Astrocyte (in vitro differentiated cells and primary cell): ENCODE results near the gene CCNB1. TPM values are rescaled to one million over a fixed set of nuclear protein-coding genes. Genes with fewer than 3 reads are reported as not detected.
"Not testable (repeated sequence)": the region's sequence is repeated elsewhere in the genome, so short reads cannot be mapped to it uniquely, and the experiment has no call there.

Experiments used
- DNase-seq: peaks from one replicate; pipeline ENCODE4 v3.0.0-alpha.2; 2010; ENCODE audit warnings: low read depth
- FAIRE-seq: peaks from 2 replicates; lab custom pipeline; 2011; peaks lifted over from hg19 to GRCh38; lab: Jason Lieb, UNC
- H2AFZ ChIP-seq: 2 replicates; pipeline ENCODE4 v1.6.0; 2012; ENCODE audit warnings: low read depth, low read length, inconsistent platforms
- H3K27ac ChIP-seq: 2 replicates; pipeline ENCODE4 v1.5.1; 2011; ENCODE audit warnings: low read depth, low read length, inconsistent platforms
- H3K27me3 ChIP-seq: 2 replicates; pipeline ENCODE4 v1.6.0; 2011; ENCODE audit warnings: low read length, inconsistent platforms; ENCODE audit not compliant: insufficient read depth
- H3K36me3 ChIP-seq: 2 replicates; pipeline ENCODE4 v1.5.1; 2011; ENCODE audit warnings: low read length, inconsistent platforms; ENCODE audit not compliant: insufficient read depth
- H3K4me1 ChIP-seq: 2 replicates; pipeline ENCODE4 v1.5.1; 2011; ENCODE audit warnings: low read length, inconsistent platforms; ENCODE audit not compliant: insufficient read depth
- H3K4me2 ChIP-seq: 2 replicates; pipeline ENCODE4 v1.6.0; 2012; ENCODE audit warnings: low read length, inconsistent platforms
- H3K4me3 ChIP-seq: 2 replicates; pipeline ENCODE4 v1.5.1; 2011; ENCODE audit warnings: low read depth, mild to moderate bottlenecking, low read length, inconsistent platforms; ENCODE audit not compliant: insufficient read depth
- H3K79me2 ChIP-seq: 2 replicates; pipeline ENCODE4 v1.6.0; 2012; ENCODE audit warnings: mild to moderate bottlenecking, low read length, inconsistent platforms; ENCODE audit not compliant: insufficient read depth
- H3K9ac ChIP-seq: 2 replicates; pipeline ENCODE4 v1.6.0; 2012; ENCODE audit warnings: mild to moderate bottlenecking, low read length, inconsistent platforms
- H3K9me3 ChIP-seq: 2 replicates; pipeline ENCODE4 v1.5.1; 2012; ENCODE audit warnings: low read depth, mild to moderate bottlenecking, low read length, inconsistent platforms; ENCODE audit not compliant: insufficient read depth
- H4K20me1 ChIP-seq: 2 replicates; pipeline ENCODE4 v1.6.0; 2012; ENCODE audit warnings: low read length, inconsistent platforms; ENCODE audit not compliant: insufficient read depth
- H3K27ac Mint-ChIP-seq: one replicate; pipeline ENCODE4 v1.8.0; 2021; ENCODE audit warnings: mild to moderate bottlenecking, mixed read lengths; ENCODE audit not compliant: unreplicated experiment
- H3K27me3 Mint-ChIP-seq: one replicate; pipeline ENCODE4 v1.8.0; 2021; ENCODE audit warnings: low read depth, mixed read lengths; ENCODE audit not compliant: unreplicated experiment
- H3K36me3 Mint-ChIP-seq: one replicate; pipeline ENCODE4 v1.8.0; 2021; ENCODE audit warnings: low read depth, mixed read lengths; ENCODE audit not compliant: unreplicated experiment
- H3K4me1 Mint-ChIP-seq: one replicate; pipeline ENCODE4 v1.8.0; 2021; ENCODE audit warnings: low read depth, mixed read lengths; ENCODE audit not compliant: unreplicated experiment
- H3K4me3 Mint-ChIP-seq: one replicate; pipeline ENCODE4 v1.8.0; 2021; ENCODE audit warnings: mild to moderate bottlenecking, moderate library complexity, mixed read lengths; ENCODE audit not compliant: unreplicated experiment
- H3K9me3 Mint-ChIP-seq: one replicate; pipeline ENCODE4 v1.8.0; 2021; ENCODE audit warnings: mild to moderate bottlenecking, mixed read lengths; ENCODE audit not compliant: unreplicated experiment
- EZH2 ChIP-seq: IDR thresholded peaks from 2 replicates; pipeline ENCODE4 v1.6.1; 2012; ENCODE audit warnings: mild to moderate bottlenecking, low read length, inconsistent platforms; ENCODE audit not compliant: insufficient read depth
- total RNA-seq: library from RNA; stranded (reverse); gene quantifications from 2 replicates; pipeline ENCODE4 v1.2.1, GENCODE V29; 2021
- TF ChIP-seq, protein P1 (sequence below): IDR thresholded peaks from 2 replicates; pipeline ENCODE4 v1.5.1; 2011; ENCODE audit warnings: low read depth, mild to moderate bottlenecking, inconsistent platforms, low read length, moderate library complexity; ENCODE audit not compliant: insufficient read depth

The CCNB1 gene
- total RNA-seq, 1 donor from 2014 or later: 49.8 TPM

DNA sequence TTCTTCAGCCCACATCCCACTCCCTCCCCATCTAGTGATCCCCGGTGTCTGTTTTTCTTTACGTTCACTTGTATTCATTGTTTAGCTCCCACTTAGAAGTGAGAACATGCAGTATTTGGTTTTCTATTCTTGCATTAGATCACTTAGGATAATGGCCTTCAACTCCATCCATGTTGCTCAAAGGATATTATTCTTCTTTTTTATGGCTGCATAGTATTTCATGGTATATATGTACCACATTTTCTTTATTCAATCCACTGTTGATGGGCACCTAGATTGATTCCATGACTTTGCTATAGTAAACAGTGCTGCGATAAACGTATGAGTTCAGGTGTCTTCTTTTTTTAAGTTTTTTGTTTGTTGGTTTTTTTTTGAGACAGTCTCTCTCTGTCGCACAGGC is 29.1 kb upstream of the CCNB1 start:
- Histone ChIP-seq H3K36me3 (no peaks in the 10 kb centered on the region), H3K4me3 (no peak overlapping the region), H3K4me1 (no peaks in the 10 kb centered on the region), H3K9me3 (no peaks in the 10 kb centered on the region), H3K4me2 (no peak overlapping the region), H2AFZ (no peak overlapping the region), H4K20me1 (no peaks in the 10 kb centered on the region), H3K27ac (no peak overlapping the region), H3K27me3 (no peaks in the 10 kb centered on the region), H3K79me2 (no peaks in the 10 kb centered on the region), H3K9ac (no peak overlapping the region)
- Mint-ChIP-seq H3K36me3 (peaks cover 15% of the 10 kb centered on the region), H3K4me1 (no peaks in the 10 kb centered on the region), H3K9me3 (peaks cover 7% of the 10 kb centered on the region), H3K27me3 (no peaks in the 10 kb centered on the region), H3K27ac (no peak overlapping the region), H3K4me3 (no peak overlapping the region)
- TF ChIP-seq, protein P1, sequence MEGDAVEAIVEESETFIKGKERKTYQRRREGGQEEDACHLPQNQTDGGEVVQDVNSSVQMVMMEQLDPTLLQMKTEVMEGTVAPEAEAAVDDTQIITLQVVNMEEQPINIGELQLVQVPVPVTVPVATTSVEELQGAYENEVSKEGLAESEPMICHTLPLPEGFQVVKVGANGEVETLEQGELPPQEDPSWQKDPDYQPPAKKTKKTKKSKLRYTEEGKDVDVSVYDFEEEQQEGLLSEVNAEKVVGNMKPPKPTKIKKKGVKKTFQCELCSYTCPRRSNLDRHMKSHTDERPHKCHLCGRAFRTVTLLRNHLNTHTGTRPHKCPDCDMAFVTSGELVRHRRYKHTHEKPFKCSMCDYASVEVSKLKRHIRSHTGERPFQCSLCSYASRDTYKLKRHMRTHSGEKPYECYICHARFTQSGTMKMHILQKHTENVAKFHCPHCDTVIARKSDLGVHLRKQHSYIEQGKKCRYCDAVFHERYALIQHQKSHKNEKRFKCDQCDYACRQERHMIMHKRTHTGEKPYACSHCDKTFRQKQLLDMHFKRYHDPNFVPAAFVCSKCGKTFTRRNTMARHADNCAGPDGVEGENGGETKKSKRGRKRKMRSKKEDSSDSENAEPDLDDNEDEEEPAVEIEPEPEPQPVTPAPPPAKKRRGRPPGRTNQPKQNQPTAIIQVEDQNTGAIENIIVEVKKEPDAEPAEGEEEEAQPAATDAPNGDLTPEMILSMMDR: no peak
- no peak for TF ChIP-seq EZH2
- DNase-seq (no peak), FAIRE-seq (no peak)

DNA sequence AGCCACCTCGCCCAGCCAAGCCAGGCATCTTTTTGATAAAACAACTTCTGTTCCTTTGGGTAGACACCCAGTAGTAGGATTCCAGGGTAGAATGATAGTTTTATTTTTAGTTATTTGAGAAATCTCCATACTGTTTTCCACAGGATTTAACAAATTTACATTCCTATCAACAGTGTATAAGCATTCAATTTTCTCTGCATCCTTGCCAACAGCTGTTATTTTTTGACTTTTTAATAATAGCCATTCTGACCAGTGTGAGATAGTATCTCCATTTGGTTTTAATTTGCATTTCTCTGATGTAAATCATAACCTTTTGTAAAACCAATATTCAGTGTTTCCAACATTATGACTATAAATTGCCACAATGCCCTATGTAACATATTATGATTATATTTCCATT is 28.2 kb upstream of the CCNB1 start:
- Mint-ChIP-seq H3K9me3 (peaks cover 7% of the 10 kb centered on the region), H3K4me1 (no peaks in the 10 kb centered on the region), H3K27ac (no peak overlapping the region), H3K4me3 (no peak overlapping the region), H3K36me3 (peaks cover 12% of the 10 kb centered on the region), H3K27me3 (no peaks in the 10 kb centered on the region)
- no peaks in the 10 kb centered on the region for H3K9me3 ChIP-seq
- DNase-seq (no peak), FAIRE-seq (no peak)
- H3K4me3 ChIP-seq: no peak overlapping the region
- no peaks in the 10 kb centered on the region for H3K27me3 ChIP-seq
- H3K4me2 ChIP-seq: no peak overlapping the region
- H3K4me1 ChIP-seq: no peaks in the 10 kb centered on the region
- no peaks in the 10 kb centered on the region for H3K36me3 ChIP-seq
- no peak overlapping the region for H3K9ac ChIP-seq
- no peak overlapping the region for H3K27ac ChIP-seq
- no peak for TF ChIP-seq EZH2
- TF ChIP-seq, protein P1: no peak
- no peak overlapping the region for H2AFZ ChIP-seq
- no peaks in the 10 kb centered on the region for H3K79me2 ChIP-seq
- no peaks in the 10 kb centered on the region for H4K20me1 ChIP-seq

DNA sequence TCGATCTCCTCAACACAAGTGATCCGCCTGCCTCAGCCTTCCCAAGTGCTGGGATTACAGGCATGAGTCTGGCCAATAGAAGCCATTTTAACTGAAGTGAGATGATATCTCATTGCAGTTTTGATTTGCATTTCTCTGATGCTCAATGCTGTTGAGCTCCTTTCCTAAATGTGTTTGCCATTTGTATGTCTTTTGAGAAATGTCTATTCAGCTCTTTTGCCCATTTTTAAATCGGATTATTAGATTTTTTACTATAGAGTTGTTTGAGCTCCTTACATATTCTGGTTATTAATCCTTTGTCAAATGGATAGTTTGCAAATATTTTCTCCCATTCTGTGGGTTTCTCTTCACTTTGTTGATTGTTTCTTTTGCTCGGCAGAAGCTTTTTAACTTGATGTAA is 26.7 kb upstream of the CCNB1 start:
- H2AFZ ChIP-seq, H3K4me1 ChIP-seq, FAIRE-seq, H3K4me1 Mint-ChIP-seq, H3K4me2 ChIP-seq, H3K27me3 Mint-ChIP-seq, DNase-seq, H3K9ac ChIP-seq, H3K27ac ChIP-seq, H3K4me3 Mint-ChIP-seq, H3K9me3 ChIP-seq, H3K27ac Mint-ChIP-seq, H3K79me2 ChIP-seq, H3K27me3 ChIP-seq, H3K4me3 ChIP-seq, H3K9me3 Mint-ChIP-seq, H4K20me1 ChIP-seq, H3K36me3 ChIP-seq: not testable (repeated sequence)
- peaks cover 11% of the 10 kb centered on the region for H3K36me3 Mint-ChIP-seq
